NOMO-1 treated with dmso at 0.1 percent for 144 hours (cell line): ENCODE measurements around the gene LGMN.
"Not testable (repeated sequence)": the region's sequence is repeated elsewhere in the genome, so short reads cannot be mapped to it uniquely, and the experiment has no call there.

Experiments used
- DNase-seq: peaks from one replicate; lab custom pipeline; 2025; ENCODE audit not compliant: unreplicated experiment; lab: John Stamatoyannopoulos, UW

Gene LGMN

GRCh38 chr14:92763666-92764631 lies 15.5 kb upstream of the LGMN start:
- DNase-seq: not testable (repeated sequence)

- DNase-seq: no peak
Measured at GRCh38 chr14:92760524-92760805, 12.0 kb upstream of the LGMN start.

GRCh38 chr14:92759679-92760523 lies 11.5 kb upstream of the LGMN start:
- DNase-seq: no peak

- no peak for DNase-seq
Measured at GRCh38 chr14:92759300-92759678, 10.9 kb upstream of the LGMN start.

- DNase-seq: no peak
Measured at GRCh38 chr14:92756446-92756845, 8.0 kb upstream of the LGMN start.

GRCh38 chr14:92755495-92755894 lies 7.1 kb upstream of the LGMN start:
- no peak for DNase-seq

GRCh38 chr14:92754966-92755365 lies 6.5 kb upstream of the LGMN start:
- DNase-seq: no peak

- no peak for DNase-seq
Measured at GRCh38 chr14:92753250-92753649, 4.8 kb upstream of the LGMN start.

- DNase-seq: no peak
Measured at GRCh38 chr14:92751819-92752218, 3.4 kb upstream of the LGMN start.

GRCh38 chr14:92750994-92751400 lies 2.6 kb upstream of the LGMN start:
- no peak for DNase-seq

GRCh38 chr14:92750222-92750728 lies 1.8 kb upstream of the LGMN start:
- not testable (repeated sequence) for DNase-seq

- no peak for DNase-seq
Measured at GRCh38 chr14:92747701-92748258, 647 bp downstream of the LGMN start.

GRCh38 chr14:92744198-92744597 lies 4.2 kb downstream of the LGMN start:
- no peak for DNase-seq

GRCh38 chr14:92740440-92740839 lies 8.0 kb downstream of the LGMN start:
- no peak for DNase-seq

GRCh38 chr14:92737619-92738188 lies 10.7 kb downstream of the LGMN start:
- no peak for DNase-seq

GRCh38 chr14:92737206-92737605 lies 11.2 kb downstream of the LGMN start:
- no peak for DNase-seq

GRCh38 chr14:92735344-92735743 lies 13.1 kb downstream of the LGMN start:
- DNase-seq: no peak

GRCh38 chr14:92734618-92735017 lies 13.8 kb downstream of the LGMN start:
- no peak for DNase-seq

- DNase-seq: no peak
Measured at GRCh38 chr14:92733007-92733406, 15.4 kb downstream of the LGMN start.

- DNase-seq: no peak
Measured at GRCh38 chr14:92731622-92732115, 16.8 kb downstream of the LGMN start.
